Liver (tissue), 9 donors: ENCODE results near the gene SLC17A2. TPM values are rescaled to one million over a fixed set of nuclear protein-coding genes. Genes with fewer than 3 reads are reported as not detected.

Experiments
- DNase-seq: peaks from one replicate; pipeline ENCODE4 v3.0.0-alpha.2; 2017; ENCODE audit warnings: low spot score
- H3K27ac ChIP-seq, 2 donors: one replicate each; pipeline ENCODE4 v1.7.0; 2013; ENCODE audit warnings: inconsistent platforms in 2 of 2, low read length in 2 of 2, control low read depth in 1 of 2, low read depth in 1 of 2, mild to moderate bottlenecking in 1 of 2
- H3K27me3 ChIP-seq, 4 donors: one replicate each; pipeline versions ENCODE4 v1.6.1 to v1.7.0; 2013; ENCODE audit warnings: low read length in 3 of 4, inconsistent platforms in 1 of 4, mild to moderate bottlenecking in 1 of 4, moderate library complexity in 1 of 4; ENCODE audit not compliant: control insufficient read depth in 4 of 4, insufficient read depth in 4 of 4
- H3K36me3 ChIP-seq, 4 donors: one replicate each; pipeline versions ENCODE4 v1.6.1 to v1.7.0; 2013; ENCODE audit warnings: low read length in 3 of 4, mild to moderate bottlenecking in 3 of 4, low read depth in 1 of 4, moderate library complexity in 1 of 4; ENCODE audit not compliant: control insufficient read depth in 4 of 4, insufficient read depth in 3 of 4
- H3K4me1 ChIP-seq, 4 donors: one replicate each; pipeline versions ENCODE4 v1.6.1 to v1.7.0; 2013; ENCODE audit warnings: low read length in 3 of 4, mild to moderate bottlenecking in 3 of 4, moderate library complexity in 1 of 4; ENCODE audit not compliant: control insufficient read depth in 4 of 4, insufficient read depth in 4 of 4
- H3K4me3 ChIP-seq, 3 donors: one replicate each; pipeline versions ENCODE4 v1.6.1 to v1.7.0; 2013; ENCODE audit warnings: low read length in 3 of 3, control low read depth in 1 of 3, low read depth in 1 of 3, mild to moderate bottlenecking in 1 of 3
- H3K9ac ChIP-seq, 2 donors: one replicate each; pipeline ENCODE4 v1.7.0; 2013; ENCODE audit warnings: low read length in 2 of 2, mild to moderate bottlenecking in 2 of 2, moderate library complexity in 2 of 2, control low read depth in 1 of 2, low read depth in 1 of 2
- H3K9me3 ChIP-seq, 4 donors: one replicate each; pipeline versions ENCODE4 v1.6.1 to v1.7.0; 2013; ENCODE audit warnings: low read length in 3 of 4; ENCODE audit not compliant: control insufficient read depth in 4 of 4
- ATF3 ChIP-seq: IDR thresholded peaks from 2 replicates; pipeline ENCODE4 v1.6.1; 2016; ENCODE audit warnings: antibody characterized with exemption
- CTCF ChIP-seq: fragments of 150-350 bp; IDR thresholded peaks from 2 replicates; pipeline ENCODE4 v1.5.1; 2017; ENCODE audit warnings: improper control_type of control experiment, low read depth, low read length; ENCODE audit not compliant: missing input control
- EGR1 ChIP-seq, 2 donors: IDR thresholded peaks; 2 replicates each; pipeline ENCODE4 v1.6.1; 2016 to 2018; ENCODE audit warnings: antibody characterized with exemption in 2 of 2, low read depth in 2 of 2
- FOXA1 ChIP-seq: IDR thresholded peaks from 2 replicates; pipeline ENCODE4 v1.6.1; 2016; ENCODE audit warnings: antibody characterized with exemption
- FOXA2 ChIP-seq: IDR thresholded peaks from 2 replicates; pipeline ENCODE4 v1.6.1; 2016; ENCODE audit warnings: antibody characterized with exemption
- GABPA ChIP-seq, 2 donors: IDR thresholded peaks in 1 of 2; conservative IDR thresholded peaks in 1 of 2; 2 replicates each; pipeline ENCODE4 v1.6.1; 2016; ENCODE audit warnings: antibody characterized with exemption in 2 of 2, mild to moderate bottlenecking in 1 of 2, moderate library complexity in 1 of 2
- HNF4A ChIP-seq, 2 donors: conservative IDR thresholded peaks; 2 replicates each; pipeline ENCODE4 v1.6.1; 2016; ENCODE audit warnings: antibody characterized with exemption in 2 of 2, mild to moderate bottlenecking in 2 of 2
- HNF4G ChIP-seq: IDR thresholded peaks from 2 replicates; pipeline ENCODE4 v1.6.1; 2016; ENCODE audit warnings: antibody characterized with exemption
- JUND ChIP-seq, 2 donors: IDR thresholded peaks; 2 replicates each; pipeline ENCODE4 v1.6.1; 2016; ENCODE audit warnings: antibody characterized with exemption in 2 of 2
- MAX ChIP-seq: IDR thresholded peaks from 2 replicates; pipeline ENCODE4 v1.6.1; 2016; ENCODE audit warnings: antibody characterized with exemption
- NR2F2 ChIP-seq: IDR thresholded peaks from 2 replicates; pipeline ENCODE4 v1.6.1; 2016; ENCODE audit warnings: antibody characterized with exemption
- RAD21 ChIP-seq, 2 donors: IDR thresholded peaks; 2 replicates each; pipeline ENCODE4 v1.6.1; 2016; ENCODE audit warnings: antibody characterized with exemption in 2 of 2, mild to moderate bottlenecking in 2 of 2
- REST ChIP-seq: IDR thresholded peaks from 2 replicates; pipeline ENCODE4 v1.6.1; 2016; ENCODE audit warnings: antibody characterized with exemption, mild to moderate bottlenecking
- RXRA ChIP-seq, 2 donors: IDR thresholded peaks; 2 replicates each; pipeline ENCODE4 v1.6.1; 2017 to 2018; ENCODE audit warnings: antibody characterized with exemption in 2 of 2, mild to moderate bottlenecking in 1 of 2
- SP1 ChIP-seq: IDR thresholded peaks from 2 replicates; pipeline ENCODE4 v1.6.1; 2018; ENCODE audit warnings: antibody characterized with exemption, mild to moderate bottlenecking
- TAF1 ChIP-seq: conservative IDR thresholded peaks from 2 replicates; pipeline ENCODE4 v1.6.1; 2016; ENCODE audit warnings: antibody characterized with exemption, mild to moderate bottlenecking
- YY1 ChIP-seq: IDR thresholded peaks from 2 replicates; pipeline ENCODE4 v1.6.1; 2016; ENCODE audit warnings: antibody characterized with exemption, mild to moderate bottlenecking
- ZBTB33 ChIP-seq: IDR thresholded peaks from 2 replicates; pipeline ENCODE4 v1.6.1; 2016; ENCODE audit warnings: antibody characterized with exemption
- WGBS: extraction: QIAGEN DNeasy Blood & Tissue Kit; methylation state at CpG from one replicate; pipeline ENCODE4 v1.1.7; 2013; 5-methylcytosine and 5-hydroxymethylcytosine counted together
- polyA plus RNA-seq, 2 donors: library from polyadenylated mRNA; stranded (reverse) in 1 of 2; unstranded in 1 of 2; fragments of 200-250 nt in 1 of 2; fragments of >200 nt in 1 of 2; fragmentation: Nextera tagmentation in 1 of 2; extraction: Ambion mirVana in 1 of 2; gene quantifications; one replicate each; pipeline versions ENCODE4 v1.2.1 to v1.2.3, GENCODE V29; 2013 to 2015
- total RNA-seq, 2 donors: library from RNA; depleted of rRNA; stranded (reverse); fragments of >200 nt; gene quantifications; one replicate each; pipeline ENCODE4 v1.2.3, GENCODE V29; 2014
- donor health status: healthy.
- donor health status: healthy.
- donor health status: healthy.
- donor health status: healthy.
- donor health status: healthy.

SLC17A2 gene
- total and polyA plus RNA-seq, 4 donors = 26.2 to 88.1 (median 37.8) TPM

GRCh38 chr6:25869840-25870239 lies 60.7 kb downstream of the SLC17A2 start:
- DNase-seq = no peak
- Histone ChIP-seq H3K36me3 (no peaks in the 10 kb centered on the region), H3K27ac (no peak overlapping the region), H3K4me1 (peaks cover under 1 to 24% (median 14%) of the 10 kb centered on the region in 4 donors), H3K9me3 (no peaks in the 10 kb centered on the region), H3K4me3 (no peak overlapping the region), H3K27me3 (no peaks in the 10 kb centered on the region), H3K9ac (no peak overlapping the region)
- WGBS = 92% methylated on average over 1 of the region's 1 CpG
- TF ChIP-seq MAX (no peak), FOXA1 (no peak), JUND (IDR thresholded peaks at IDR 0.05) (no peak), TAF1 (no peak), SP1 (no peak)

GRCh38 chr6:25868436-25869183 lies 61.9 kb downstream of the SLC17A2 start:
- no peak for TF ChIP-seq NR2F2
- no peak for TF ChIP-seq FOXA2
- TF ChIP-seq EGR1 (IDR thresholded peaks at IDR 0.05; ENCODE audit: low read depth in 2 of 2) = no peak
- TF ChIP-seq HNF4G = no peak
- no peak for TF ChIP-seq FOXA1
- no peak for TF ChIP-seq GABPA (IDR thresholded peaks at IDR 0.05 in 1 of 2, conservative IDR thresholded peaks at IDR 0.05 in 1 of 2)
- TF ChIP-seq RAD21 (IDR thresholded peaks at IDR 0.05) = no peak
- TF ChIP-seq JUND (IDR thresholded peaks at IDR 0.05) = no peak
- no peak for TF ChIP-seq TAF1
- TF ChIP-seq CTCF = no peak
- TF ChIP-seq ATF3 = no peak
- no peak for TF ChIP-seq MAX
- TF ChIP-seq YY1 = no peak
- TF ChIP-seq RXRA (IDR thresholded peaks at IDR 0.05) = no peak
- no peak for TF ChIP-seq ZBTB33
- no peak for TF ChIP-seq SP1
- no peak for TF ChIP-seq HNF4A (conservative IDR thresholded peaks at IDR 0.05)
- TF ChIP-seq REST = no peak

More at GRCh38 chr6:25868436-25869183, 61.9 kb downstream of the SLC17A2 start:
- 72% methylated on average over 3 of the region's 3 CpGs for WGBS
- peaks cover 1 to 19% (median 7%) of the 10 kb centered on the region in 4 donors for H3K4me1 ChIP-seq
- no peak overlapping the region for H3K4me3 ChIP-seq
- H3K9me3 ChIP-seq = no peaks in the 10 kb centered on the region
- DNase-seq = no peak
- H3K9ac ChIP-seq = no peak overlapping the region
- H3K27me3 ChIP-seq = no peaks in the 10 kb centered on the region
- H3K36me3 ChIP-seq = no peaks in the 10 kb centered on the region
- no peak overlapping the region for H3K27ac ChIP-seq
